GM21619 (cell line): Measurements from ENCODE around the gene PDZD2.
"Not testable (repeated sequence)": the region's sequence is repeated elsewhere in the genome, so short reads cannot be mapped to it uniquely, and the experiment has no call there.

Experiments
- ATAC-seq: cut with Tn5 transposase; IDR thresholded peaks from one replicate; pipeline ENCODE4 v1.9.1; 2021; ENCODE audit not compliant: unreplicated experiment

The PDZD2 gene

GRCh38 chr5:32027717-32028458 is 389.0 kb downstream of the PDZD2 start:
- ATAC-seq: no peak

- no peak for ATAC-seq
Measured at GRCh38 chr5:32029261-32029660, 390.3 kb downstream of the PDZD2 start.

GRCh38 chr5:32029781-32030180 is 390.9 kb downstream of the PDZD2 start:
- no peak for ATAC-seq

GRCh38 chr5:32030222-32030621 is 391.3 kb downstream of the PDZD2 start:
- no peak for ATAC-seq

GRCh38 chr5:32030686-32031085 is 391.8 kb downstream of the PDZD2 start:
- no peak for ATAC-seq

GRCh38 chr5:32031089-32031488 is 392.2 kb downstream of the PDZD2 start:
- no peak for ATAC-seq

GRCh38 chr5:32038523-32038922 is 399.6 kb downstream of the PDZD2 start:
- no peak for ATAC-seq

- not testable (repeated sequence) for ATAC-seq
Measured at GRCh38 chr5:32039133-32039532, 400.2 kb downstream of the PDZD2 start.

GRCh38 chr5:32039601-32040000 is 400.7 kb downstream of the PDZD2 start:
- ATAC-seq: not testable (repeated sequence)

GRCh38 chr5:32040181-32040695 is 401.3 kb downstream of the PDZD2 start:
- not testable (repeated sequence) for ATAC-seq

- no peak for ATAC-seq
Measured at GRCh38 chr5:32042551-32042961, 403.6 kb downstream of the PDZD2 start.

GRCh38 chr5:32043105-32043504 is 404.2 kb downstream of the PDZD2 start:
- ATAC-seq: no peak

GRCh38 chr5:32044434-32044833 is 405.5 kb downstream of the PDZD2 start:
- no peak for ATAC-seq

- no peak for ATAC-seq
Measured at GRCh38 chr5:32044939-32045338, 406.0 kb downstream of the PDZD2 start.

GRCh38 chr5:32047056-32047455 is 408.1 kb downstream of the PDZD2 start:
- ATAC-seq: no peak

GRCh38 chr5:32051796-32052195 is 412.9 kb downstream of the PDZD2 start:
- ATAC-seq: no peak

GRCh38 chr5:32055891-32056866 is 417.2 kb downstream of the PDZD2 start:
- no peak for ATAC-seq

GRCh38 chr5:32057187-32058096 is 418.5 kb downstream of the PDZD2 start:
- ATAC-seq: no peak

GRCh38 chr5:32058101-32058500 is 419.2 kb downstream of the PDZD2 start:
- ATAC-seq: no peak

GRCh38 chr5:32058997-32059396 is 420.1 kb downstream of the PDZD2 start:
- no peak for ATAC-seq
